Choroid plexus epithelial cell (primary cell): ENCODE measurements around the gene C9orf78.

Experiments used
- DNase-seq: peaks from one replicate; pipeline ENCODE4 v3.0.0-alpha.2; 2010; ENCODE audit warnings: low read depth
- H3K4me3 ChIP-seq: 2 replicates; pipeline ENCODE4 v1.5.1; 2011; ENCODE audit warnings: low read depth, mild to moderate bottlenecking, control low read depth, low read length, moderate library complexity
- TF ChIP-seq, protein P1 (sequence below): conservative IDR thresholded peaks from 2 replicates; pipeline ENCODE4 v1.5.1; 2011; ENCODE audit warnings: low read depth, mild to moderate bottlenecking, control low read depth, inconsistent platforms, low read length, moderate library complexity

C9orf78 gene

DNA sequence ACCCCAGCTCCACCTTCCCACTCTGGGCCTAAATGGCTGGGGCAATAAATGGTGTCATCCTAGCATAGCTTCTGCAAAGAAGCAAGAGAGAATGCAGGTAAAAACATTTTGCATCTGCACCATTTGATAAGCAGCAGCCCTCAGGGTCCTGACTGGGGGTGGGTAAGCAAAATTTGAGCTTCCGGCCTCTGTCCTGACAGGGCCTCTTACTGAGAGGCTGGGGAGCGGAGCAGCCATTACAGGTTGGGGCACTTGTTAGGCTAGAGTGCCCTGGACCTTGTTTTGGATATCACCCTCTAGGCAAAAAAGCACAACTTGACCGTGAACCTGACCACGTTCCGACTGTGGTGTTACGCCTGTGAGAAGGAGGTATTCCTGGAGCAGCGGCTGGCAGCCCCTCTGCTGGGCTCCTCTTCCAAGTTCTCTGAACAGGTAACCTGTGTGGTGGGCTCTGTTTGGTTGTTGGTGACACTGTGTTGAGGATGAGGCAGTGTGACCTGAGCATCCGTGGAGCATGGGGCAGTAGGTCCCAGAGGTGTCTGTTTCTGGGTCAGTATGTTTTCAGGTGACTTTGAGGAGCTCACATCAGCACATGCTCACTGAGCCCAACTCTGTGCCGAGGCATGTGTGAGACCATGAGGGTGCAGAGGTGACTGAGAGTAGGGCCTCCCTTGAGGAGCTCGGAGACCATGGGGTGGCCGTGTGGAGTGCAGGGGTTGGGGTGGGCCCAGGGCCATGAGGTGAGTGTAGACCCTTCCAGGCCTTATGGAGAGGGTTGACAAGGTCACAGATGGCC is 23.3 kb upstream of the C9orf78 start:
- TF ChIP-seq, protein P1, sequence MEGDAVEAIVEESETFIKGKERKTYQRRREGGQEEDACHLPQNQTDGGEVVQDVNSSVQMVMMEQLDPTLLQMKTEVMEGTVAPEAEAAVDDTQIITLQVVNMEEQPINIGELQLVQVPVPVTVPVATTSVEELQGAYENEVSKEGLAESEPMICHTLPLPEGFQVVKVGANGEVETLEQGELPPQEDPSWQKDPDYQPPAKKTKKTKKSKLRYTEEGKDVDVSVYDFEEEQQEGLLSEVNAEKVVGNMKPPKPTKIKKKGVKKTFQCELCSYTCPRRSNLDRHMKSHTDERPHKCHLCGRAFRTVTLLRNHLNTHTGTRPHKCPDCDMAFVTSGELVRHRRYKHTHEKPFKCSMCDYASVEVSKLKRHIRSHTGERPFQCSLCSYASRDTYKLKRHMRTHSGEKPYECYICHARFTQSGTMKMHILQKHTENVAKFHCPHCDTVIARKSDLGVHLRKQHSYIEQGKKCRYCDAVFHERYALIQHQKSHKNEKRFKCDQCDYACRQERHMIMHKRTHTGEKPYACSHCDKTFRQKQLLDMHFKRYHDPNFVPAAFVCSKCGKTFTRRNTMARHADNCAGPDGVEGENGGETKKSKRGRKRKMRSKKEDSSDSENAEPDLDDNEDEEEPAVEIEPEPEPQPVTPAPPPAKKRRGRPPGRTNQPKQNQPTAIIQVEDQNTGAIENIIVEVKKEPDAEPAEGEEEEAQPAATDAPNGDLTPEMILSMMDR: no peak
- DNase-seq: no peak
- H3K4me3 ChIP-seq: no peak overlapping the region

DNA sequence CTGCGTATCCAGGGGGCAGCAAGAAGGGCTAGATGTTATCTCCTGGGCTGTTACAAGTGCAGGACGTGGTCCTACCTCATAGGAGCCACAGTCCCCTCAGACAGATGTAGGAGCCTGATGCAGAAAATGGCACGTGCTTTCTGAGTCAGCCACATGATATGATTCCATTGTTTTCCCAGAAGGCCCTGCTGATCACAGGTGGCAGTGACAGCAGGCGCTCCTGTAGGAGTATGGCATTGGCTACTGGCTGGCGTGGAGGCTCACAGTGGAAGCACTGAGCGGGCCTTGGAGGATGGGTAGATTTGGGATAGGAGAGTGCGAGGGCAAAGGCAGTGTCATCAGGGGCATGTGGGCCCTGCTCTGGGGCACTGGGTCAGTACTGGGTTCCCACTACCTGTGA is 22.1 kb upstream of the C9orf78 start:
- TF ChIP-seq, protein P1: no peak

DNA sequence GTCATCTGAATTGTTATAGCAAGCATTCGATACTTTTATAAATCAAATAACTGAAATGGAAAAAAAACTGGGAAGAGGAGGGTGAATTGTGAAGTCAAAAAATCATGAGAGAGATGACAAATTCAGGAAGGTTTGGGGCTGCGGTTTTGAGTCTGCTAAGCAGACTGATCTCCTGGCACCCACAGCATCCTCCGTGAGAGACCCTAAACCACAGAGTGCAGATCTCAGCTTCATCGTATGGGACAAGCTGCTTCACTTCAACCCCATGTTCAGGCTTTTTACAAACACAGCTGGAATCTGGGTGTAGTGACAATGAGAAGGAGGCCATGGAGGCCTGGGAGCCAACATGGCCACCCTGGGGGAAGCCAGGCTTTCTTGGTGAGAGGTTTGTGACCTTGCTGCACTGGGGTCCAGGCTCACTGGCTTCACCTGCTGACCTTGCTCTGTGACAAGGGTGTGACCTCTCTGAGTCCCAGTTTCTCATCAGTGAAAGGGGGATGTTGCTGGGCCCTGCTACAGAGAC is 19.6 kb upstream of the C9orf78 start:
- H3K4me3 ChIP-seq: no peak overlapping the region
- no peak for DNase-seq
- TF ChIP-seq, protein P1: no peak

More for the DNA sequence above, 22.1 kb upstream of the C9orf78 start:
- no peak overlapping the region for H3K4me3 ChIP-seq
- no peak for DNase-seq

DNA sequence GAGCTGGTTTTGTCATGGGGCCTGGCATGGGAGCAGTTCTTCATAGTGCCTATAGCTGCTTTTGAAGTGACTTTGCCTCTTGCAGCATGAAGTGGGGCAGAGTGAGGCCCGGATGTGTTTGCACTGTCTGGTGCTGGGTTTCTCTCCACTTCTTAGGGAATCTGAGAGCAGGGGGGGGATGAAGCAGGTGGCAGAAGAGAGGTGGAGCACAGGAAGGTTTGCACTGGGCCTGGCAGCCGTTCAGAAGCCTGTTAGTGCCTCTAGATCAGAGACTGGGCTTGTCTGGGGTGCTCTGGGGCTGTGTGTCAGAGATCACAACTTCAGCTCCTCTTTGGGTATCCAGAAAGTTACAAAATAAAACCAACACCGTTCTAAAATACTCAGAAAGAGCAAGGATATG is 18.5 kb upstream of the C9orf78 start:
- H3K4me3 ChIP-seq: no peak overlapping the region
- TF ChIP-seq, protein P1: no peak
- no peak for DNase-seq

DNA sequence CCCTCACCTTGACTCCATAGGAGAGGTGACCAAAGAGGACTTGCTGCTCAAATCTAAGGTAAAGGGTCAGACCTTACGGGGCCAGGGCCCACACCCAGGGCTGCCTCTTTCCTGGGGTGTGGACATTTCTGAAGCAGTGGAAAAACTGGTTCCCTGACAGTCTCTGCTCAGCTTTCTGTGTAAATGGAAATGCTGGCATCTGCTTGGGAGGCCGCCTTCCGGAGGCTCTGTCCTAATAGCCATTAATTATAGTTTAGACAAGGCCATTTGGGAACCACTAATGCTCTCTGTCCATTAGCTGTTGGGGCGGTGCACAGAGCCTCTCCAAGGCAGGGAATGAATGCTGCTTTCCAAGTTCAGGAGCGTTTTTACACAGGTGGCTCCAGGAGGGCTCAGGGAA is 17.5 kb upstream of the C9orf78 start:
- no peak for DNase-seq
- no peak overlapping the region for H3K4me3 ChIP-seq
- TF ChIP-seq, protein P1: no peak

DNA sequence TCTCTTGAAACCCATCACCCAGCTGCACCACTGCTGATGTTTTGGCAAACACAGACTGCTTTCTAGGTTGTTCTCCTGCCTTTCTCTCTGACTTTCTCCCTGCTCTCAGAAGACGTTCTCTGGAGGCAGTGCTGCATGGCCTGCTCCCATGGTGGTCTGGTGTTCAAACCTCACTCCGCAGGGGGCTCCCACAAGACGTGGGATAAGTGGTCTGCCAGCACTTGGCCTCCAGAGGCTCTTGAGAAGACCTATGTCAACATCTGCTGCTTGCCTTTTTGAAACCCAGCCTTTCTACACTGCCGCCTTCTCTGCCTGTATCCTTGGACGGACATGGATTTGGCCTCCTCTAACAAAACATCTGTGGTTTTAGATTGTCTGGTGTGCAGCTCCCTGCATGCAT is 16.7 kb upstream of the C9orf78 start:
- H3K4me3 ChIP-seq: no peak overlapping the region
- DNase-seq: peak; percentile 62
- TF ChIP-seq, protein P1: no peak
